Ammon's horn (tissue), 1 donor: ENCODE data around the gene TRABD2B.
A peak's percentile ranks its signal among the peaks of the same experiment; 100 is the strongest.

Experiments
- DNase-seq: peaks from one replicate; pipeline ENCODE4 v3.0.0-alpha.2; 2016; ENCODE audit warnings: low spot score

The TRABD2B gene

DNA sequence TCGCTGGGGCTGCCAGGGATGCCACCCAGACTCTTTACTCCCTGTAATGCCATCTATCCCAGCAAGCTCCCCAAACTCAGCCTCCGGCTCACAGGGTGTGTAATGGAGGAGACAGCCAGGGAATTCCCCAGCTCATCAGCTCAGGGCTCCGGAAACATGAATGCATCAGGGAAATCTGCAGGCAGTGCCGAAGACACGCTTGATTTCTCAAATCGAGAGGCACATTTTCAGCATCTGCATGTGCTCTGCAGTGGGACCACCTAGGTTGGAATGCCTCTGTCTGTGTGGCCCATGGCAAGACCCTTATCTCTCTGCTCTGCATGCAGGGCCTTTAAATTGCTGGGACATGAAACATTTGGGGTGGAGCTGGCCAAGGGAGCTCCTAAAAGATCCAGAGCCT is 170.1 kb downstream of the TRABD2B start:
- DNase-seq, result no peak

DNA sequence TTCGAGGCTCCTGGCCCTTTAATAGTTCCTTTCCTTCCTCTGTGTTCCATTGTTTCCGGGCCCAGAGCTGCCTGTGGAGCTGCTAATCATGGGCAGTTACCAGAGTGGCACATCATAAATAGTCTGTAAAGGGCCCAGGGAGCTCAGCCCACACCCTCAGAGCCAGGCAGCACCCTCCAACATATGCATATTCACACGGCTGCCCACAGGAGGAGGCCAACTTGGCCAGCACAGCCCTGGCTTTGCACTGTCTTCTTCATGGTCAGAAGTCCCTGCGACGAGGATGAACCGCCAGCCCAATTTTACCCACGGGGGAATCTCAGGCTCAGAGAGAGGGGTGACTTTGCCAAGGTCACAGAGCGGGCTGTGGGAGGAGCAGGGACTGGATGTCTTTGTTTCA is 172.5 kb downstream of the TRABD2B start:
- no peak for DNase-seq

DNA sequence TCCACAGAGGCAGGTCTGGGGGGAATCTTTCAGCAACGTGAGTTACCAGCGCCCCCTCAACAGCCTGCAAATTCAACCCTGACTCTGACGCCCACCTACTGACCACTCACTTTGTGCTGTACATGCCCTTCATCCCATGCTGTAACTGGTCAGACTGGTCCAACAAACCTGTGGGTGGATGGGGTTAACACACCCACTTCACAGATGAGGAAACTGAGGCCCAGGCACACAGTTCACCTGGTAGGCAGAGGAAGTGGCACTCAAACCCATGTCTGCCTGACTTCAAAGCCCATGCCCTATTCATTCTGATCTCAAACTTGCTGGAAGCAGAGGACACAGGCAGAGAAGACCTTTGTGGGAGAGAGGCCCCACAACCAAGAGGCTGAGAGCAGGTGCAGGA is 172.9 kb downstream of the TRABD2B start:
- no peak for DNase-seq

DNA sequence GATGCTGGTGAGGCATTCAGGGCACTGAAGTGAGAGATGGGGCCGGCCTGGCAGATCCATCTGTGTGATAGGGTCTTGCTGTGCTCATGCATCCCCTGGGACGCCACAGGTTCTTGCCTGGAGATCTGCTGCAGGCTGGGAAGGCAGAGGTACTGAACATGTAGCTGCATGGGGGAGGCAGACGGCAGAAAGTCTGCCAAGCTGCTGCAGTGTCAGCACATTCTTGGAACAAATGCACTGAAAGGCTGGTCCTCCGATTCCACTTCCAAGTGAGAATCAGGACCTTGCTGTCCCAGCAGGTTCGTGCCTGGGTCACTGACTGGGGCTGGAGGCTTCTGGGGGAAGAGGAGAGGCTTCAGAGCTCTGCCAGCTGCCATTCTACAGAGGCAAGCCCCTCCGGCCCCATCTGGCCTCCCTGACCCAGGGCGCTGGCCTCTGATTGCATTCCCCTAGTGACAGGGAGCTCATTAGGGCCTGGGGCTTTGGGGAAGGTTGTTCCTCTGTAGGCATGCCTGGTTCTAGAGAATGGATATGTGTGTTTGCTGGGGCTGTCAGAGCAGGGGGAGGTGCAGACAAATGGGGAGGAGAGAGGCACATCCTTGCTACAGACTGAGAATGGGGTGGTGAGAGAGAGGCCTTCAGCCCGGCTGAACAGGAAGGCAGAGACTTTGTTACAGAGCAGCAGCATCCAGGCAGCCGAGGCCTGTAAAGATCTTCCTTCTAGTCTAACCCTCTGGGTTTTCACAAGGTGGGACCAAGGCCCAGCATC is 174.0 kb downstream of the TRABD2B start:
- DNase-seq, result peak; percentile 25

DNA sequence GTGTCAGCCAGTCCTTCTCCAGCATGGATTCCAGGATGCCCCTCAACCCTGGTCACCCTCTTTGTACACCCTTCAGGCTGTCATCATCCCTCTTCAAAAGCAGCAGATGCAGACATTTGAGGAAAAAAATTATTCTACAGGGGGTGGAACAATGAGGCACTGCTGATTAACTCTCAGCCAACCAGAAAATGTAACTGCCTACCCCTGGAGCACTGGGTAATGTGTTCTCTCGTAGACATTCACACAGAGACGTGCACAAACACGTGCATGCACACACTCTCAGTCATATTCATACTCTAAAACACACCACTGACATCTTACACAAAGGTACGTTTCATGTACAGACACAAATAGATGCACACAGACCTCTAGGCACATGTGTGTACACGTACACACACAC is 175.4 kb downstream of the TRABD2B start:
- DNase-seq, result no peak

DNA sequence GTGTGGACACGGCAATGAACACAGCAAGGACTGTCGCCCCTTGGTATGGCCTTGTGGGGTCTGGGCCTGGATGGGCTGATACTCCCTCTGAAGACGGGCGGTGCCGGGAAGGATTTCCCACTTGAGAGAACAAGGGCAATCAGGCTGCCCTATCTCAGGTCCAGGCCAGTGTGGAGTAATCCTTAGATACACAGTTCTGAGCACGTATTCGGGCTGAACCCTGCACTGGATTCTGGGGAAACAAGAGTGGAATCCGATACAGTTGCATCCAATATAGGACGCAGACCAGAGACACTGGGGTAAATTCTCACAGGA is 177.7 kb downstream of the TRABD2B start:
- no peak for DNase-seq

DNA sequence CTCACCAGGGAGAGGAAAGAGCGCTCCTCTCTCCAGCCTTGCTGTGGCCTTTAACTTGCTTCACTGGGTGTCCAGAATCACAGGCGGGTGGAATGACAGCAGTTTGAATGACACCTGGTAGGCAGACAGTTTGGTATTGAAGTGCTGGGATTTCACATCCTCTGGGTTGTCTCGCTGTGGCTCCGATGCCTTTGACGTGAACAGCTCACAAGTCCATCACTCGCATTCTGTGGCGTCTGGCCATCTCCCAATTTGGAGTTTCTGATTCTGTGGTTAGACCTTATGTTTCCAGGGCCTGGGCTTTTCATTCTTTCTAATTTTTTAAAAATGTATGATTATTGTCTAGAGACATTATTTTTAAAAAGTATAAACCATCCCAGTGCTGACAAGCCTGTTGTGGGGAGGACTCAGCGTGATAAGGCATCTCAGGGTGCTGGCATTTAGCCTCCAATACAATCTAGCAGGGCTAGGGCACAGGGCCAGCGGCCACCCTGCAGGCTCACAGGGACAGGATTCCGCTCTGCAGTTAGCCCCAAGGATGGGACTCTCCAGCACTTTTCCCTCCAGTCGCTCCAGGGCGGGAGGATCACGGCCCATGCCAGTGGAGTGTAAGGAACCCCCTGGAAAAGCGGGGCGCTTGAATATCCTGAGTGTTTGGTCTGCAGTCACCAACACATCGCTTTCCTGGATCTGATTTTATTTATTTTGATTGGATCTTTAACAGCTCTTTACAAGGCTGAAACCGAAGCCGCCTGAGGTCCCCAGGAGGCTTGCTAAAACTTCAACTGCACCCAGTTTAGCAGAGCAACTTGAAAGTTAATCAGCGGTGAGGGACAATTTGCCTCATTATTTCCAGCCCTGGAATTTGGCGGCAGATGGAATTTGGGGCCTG is 178.3 kb downstream of the TRABD2B start:
- DNase-seq, result no peak

DNA sequence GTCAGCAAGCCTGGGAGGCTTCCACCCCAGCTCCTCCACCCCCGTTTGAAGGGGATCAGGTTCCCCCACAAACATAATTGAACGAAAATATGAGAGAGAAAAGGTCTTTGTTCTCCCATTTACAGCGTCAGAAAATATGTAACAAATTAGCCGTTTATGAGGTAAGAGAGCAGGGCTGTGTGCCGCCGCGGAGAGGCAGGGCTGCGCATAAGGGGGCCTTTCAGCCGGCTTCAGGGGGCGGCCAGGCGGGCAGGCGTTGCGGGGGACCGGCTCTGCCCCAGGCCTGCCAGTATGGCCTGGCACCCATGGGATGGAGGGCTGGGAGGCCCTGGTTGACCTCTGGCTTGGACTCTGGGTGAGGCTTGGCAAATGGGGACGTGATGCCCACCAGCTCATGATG is 179.3 kb downstream of the TRABD2B start:
- DNase-seq, result no peak

DNA sequence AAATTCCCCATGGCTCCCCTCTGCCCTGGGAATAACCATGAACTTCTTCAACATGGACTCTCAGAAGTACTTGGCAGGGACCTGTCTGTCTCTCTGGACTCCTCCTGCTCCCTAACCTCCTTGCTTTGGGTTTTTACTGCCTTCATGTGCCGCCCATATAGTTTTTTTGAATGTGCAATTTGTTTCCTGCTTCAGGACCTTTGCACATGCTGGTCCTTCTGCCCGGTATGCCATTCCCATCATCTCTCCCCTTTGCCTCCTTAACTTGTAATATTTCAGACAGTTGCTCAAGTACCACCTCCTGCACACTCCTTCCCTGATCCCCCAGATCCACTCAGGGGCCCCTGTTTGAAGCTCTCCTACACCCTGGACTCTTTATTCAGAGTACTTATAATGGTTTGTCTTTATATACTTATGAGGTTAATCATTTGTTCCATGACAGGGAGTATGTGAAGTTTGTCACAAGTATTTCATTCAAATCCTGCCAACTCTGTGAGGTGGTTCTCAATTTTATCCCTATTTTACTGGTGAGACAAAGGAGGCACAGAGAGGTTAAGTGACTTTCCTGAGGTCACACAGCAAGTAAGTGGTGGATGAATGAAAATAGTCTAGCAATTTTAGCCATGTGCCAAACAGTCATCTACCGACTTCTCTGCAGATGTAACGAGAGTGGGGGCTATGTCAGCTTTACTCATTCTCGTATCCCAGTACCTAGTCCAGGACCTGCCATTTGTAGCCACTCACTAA is 180.7 kb downstream of the TRABD2B start:
- no peak for DNase-seq

DNA sequence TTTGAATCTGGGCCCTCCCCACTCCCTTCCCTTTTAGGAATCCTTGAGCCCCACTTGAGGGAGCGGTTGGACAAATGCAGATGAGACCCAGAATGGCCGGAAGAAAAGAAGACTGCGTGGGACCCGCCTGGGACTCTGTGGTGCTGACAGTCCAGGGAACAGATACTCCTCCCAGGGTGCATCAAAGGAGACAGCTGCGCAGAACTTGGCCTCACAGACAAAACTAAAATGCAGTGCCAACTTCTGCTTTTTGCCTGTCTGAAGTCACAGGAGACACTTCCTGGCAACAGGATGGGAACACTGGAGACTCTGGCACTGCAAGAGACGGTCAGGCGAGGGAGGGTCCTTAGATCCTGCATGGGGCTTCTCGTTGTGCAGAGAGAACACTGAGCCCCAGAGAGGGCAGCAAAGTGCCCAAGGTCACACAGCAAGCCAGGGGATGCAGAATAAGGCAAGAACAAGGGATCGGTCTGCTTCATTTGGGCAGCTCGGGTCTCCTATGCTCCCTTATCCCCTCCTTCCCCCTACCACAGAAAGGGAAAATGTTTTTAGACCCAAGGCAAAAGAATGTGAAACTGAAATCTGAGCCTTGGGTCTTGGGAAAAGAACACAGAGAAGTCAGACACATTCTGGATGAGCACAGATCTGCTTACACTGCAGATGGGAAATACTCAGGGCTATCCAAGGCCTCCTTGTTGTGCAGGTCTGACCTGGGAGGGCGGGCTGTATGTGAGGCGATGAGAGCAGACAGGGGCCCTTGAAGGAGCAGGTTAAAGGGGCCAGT is 182.4 kb downstream of the TRABD2B start:
- DNase-seq, result peak; percentile 14

DNA sequence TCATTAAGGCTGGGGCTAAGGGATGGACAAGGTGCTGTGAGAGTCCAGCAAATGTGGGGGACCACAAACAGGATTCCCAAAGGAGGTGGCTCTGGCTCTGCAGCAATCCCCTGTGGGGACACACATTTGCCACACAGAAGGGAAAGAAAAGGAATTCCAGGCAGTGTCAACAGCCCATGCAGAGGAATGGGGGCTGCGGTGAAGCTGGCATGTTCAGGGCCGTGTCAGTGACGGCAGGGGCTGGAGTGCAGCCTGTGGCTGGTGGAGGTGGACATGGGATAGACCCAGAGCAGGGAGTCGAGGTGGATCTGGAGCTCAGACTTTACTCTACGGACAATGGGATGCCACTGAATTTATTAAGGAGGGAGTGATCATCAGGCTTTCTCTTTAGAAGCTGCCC is 183.2 kb downstream of the TRABD2B start:
- DNase-seq, result no peak

DNA sequence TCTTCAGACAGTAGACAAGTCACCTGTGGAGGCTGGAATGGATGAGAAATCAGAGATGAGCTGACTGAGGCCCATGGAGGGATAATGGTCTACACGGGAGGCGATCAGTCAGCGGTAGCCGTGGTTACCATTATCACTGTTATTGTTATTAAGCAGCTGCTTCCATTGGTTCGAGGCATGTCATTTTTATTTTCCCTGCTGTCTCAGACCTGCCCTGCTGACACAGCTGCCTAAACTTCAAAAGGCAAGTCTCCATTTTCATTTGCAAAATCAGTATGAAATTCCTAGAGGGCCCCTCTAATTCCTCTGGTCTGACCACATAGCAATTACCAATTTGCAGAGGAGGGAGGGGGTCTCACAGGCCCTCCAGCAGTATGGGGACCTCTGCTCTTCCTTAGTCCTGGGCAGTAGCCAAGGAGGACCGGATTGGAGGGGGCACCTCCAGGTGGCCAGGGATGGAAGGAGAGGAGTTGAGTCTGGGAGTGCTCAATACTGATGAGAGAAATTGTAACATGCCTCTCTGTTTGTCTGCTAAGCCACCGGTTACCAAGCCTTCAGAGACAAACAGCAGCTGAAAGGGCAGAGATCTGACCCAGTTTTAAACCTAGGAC is 184.2 kb downstream of the TRABD2B start:
- no peak for DNase-seq

DNA sequence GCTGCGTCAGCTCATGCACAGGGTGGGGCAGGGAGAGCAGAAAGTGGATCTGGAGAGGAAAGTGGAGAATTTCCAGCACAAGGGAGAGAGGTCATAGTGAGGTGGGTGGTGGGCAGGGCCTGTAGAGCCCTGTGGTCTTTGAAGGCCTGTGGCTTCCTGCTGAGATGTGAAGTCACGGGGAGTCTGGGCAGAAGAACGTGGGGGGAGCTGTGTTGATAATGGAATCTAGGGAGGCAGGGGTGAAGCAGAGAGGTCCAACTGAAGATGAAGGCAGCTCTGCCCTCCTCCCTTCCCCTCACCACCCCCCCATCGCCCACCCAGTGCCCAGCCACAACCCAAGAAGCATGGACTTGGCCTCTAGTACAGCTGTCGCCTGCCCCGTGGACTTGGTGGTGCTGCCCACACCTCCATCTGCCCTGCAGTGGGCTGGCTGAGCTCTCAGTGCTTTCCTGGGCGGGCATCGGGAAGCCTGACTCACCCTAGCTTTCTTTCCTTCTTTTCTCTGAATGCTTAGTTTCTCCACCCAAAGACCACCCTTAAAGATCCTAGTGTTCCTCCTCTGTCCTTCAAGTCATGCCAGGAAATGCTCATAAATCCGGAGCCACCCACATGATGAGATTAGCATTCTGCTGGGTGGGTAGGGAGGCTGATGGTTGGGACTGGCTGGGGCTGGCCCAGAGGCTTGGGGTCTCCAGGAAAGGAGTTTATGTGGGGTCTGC is 186.1 kb downstream of the TRABD2B start:
- no peak for DNase-seq

DNA sequence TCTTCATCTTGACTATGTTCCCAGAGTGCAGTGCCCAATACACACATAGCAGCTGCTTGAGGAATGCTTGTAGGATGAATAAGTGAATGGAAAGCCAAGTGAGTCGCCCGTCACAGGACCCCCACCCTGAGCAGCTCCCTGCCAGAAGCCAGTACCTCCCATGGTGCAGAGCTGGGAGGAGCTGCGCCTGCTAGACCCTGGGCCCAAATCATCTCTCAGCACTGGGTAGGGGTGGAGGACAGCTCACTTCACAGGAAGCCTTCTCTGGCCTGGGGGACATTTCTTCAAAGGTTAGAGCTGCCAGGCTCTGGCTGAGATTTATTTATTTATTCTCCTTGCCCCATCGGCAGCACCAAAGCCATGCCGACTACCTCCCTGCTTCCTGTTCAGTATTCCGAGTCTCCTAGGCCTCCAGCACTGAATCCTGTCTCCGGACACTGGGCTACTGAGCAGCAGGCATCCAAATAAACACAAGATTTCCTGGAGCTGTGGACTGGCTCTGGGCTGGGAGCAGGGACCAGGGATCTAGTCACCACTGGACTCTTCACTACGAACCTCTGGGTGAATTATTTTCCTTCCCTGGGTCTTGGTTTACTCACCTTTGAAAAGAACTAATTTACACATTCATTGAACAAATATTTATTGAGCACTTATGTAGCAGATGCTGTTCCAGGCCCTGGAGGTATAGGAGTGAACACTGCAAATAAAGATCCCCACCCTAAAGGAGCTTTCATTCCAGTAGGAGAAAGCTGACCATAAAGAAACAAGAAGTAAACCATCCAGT is 187.7 kb downstream of the TRABD2B start:
- DNase-seq, result no peak

DNA sequence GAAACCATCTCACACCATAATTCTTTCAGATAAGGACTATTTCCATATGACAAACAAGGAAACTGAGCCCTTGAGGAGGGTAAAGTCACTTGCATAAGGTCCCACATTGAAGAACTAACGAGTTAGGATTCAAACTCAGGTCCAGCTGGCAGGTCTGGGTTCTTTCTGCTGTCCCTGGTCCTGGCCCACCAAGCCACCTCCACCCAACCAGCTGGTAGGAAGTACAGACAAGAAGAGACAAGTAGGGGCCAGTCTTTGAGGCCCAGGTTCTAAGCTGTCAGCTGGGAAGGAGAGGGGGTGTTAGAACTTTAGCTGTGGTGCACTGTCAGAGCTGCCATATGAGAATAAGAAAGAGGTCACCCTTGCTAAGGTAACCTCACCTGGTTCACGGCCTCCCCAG is 188.6 kb downstream of the TRABD2B start:
- no peak for DNase-seq

DNA sequence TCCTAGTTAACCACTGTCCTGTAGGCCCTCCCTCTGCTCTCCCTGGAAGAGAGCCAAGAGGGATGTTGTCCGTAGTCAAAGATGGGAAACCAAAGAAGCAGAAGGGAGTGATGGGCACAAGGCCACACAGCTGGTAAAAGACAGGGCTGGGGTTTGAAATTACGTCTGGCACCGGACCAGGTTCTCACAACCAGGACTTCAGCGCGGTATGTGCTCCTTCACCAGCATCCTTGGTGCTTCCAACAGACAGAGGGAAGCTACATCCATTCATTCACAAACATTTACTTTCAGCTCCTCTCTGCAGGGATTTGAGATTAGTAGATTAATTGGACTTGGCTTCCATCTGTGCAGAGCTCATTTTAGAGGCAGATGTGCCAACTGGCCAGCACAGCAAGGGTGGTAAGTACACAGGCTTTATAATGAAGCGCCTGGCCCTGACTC is 191.2 kb downstream of the TRABD2B start:
- DNase-seq, result peak; percentile 15

DNA sequence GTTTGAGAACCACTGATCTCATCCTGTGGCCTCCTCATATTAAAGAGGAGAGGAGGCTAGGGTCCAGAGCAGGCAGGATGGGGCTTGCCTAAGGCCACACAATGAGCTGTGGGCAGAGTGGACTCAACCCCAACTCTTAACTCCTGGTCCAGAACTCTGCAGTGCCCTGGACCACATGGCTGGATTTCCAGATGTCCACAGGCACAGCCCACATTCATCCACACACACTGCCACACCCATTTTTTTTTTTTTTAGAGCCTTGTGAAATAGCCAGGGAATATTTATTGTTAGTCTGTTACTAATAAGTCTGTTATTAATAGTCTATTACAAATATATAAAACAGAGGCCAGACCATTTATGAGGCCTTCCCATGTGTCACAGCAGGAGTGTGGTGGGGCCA is 192.2 kb downstream of the TRABD2B start:
- DNase-seq, result no peak

DNA sequence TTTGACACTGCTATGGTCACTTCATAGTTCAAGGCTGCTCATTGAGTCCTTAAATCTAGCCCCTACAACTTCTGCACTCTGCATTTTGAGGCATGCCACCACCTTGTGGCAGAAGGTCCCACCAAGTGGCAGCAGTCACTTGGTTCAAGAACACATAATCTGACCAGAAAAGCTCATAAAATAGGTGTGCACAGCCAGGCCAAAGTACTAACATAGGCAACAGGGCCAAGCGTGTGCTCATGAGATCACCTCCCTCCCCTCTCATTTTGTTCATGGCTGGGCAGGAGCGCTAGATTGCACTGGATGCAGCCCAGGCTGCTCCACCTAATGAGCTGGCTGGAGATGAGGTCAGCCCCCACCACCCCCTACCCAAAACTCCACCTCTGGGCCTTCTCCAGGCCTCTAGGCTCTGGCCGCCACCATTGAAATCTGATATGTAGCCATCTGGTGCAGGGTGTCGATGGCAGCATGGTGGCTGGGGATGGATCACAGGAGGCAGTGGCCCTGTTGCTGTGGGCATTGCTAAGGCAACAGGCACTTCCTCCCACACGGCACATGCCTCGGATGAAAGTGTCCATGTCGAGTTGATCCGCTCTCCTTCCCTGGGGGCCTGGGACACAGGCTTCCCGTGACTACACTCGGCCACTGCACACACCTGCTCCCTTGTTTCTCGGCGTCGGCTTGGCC is 193.2 kb downstream of the TRABD2B start:
- no peak for DNase-seq

DNA sequence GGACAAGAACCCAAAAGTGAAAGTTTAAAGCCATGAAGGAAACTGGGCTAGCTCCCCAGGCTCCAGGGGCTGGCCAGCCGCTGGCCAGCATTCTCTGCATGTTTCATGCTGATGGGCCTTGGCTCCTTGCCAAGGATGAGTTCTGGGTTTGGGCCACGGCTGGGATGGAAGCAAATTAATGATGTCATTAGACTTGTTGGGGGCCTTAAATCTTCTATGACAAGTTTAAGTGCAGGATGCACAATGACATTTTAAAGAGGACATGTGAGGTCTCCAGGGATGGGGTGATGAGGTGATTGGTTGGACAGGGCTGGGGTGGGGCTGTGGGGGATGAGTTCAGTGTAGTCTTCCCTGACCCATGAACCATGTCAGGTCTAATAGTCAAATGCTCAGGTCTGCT is 199.6 kb downstream of the TRABD2B start:
- no peak for DNase-seq
